HG02763 (cell line): Measurements from ENCODE around the gene LRMDA.
"Not testable (repeated sequence)": the region's sequence is repeated elsewhere in the genome, so short reads cannot be mapped to it uniquely, and the experiment has no call there.

Source experiments
- ATAC-seq: cut with Tn5 transposase; IDR thresholded peaks from one replicate; pipeline ENCODE4 v1.9.1; 2021; ENCODE audit warnings: mild to moderate bottlenecking, moderate library complexity; ENCODE audit not compliant: unreplicated experiment

LRMDA gene

GRCh38 chr10:75726522-75727483 lies 295.4 kb downstream of the LRMDA start:
- ATAC-seq = no peak

GRCh38 chr10:75730847-75731246 lies 299.4 kb downstream of the LRMDA start:
- no peak for ATAC-seq

DNA sequence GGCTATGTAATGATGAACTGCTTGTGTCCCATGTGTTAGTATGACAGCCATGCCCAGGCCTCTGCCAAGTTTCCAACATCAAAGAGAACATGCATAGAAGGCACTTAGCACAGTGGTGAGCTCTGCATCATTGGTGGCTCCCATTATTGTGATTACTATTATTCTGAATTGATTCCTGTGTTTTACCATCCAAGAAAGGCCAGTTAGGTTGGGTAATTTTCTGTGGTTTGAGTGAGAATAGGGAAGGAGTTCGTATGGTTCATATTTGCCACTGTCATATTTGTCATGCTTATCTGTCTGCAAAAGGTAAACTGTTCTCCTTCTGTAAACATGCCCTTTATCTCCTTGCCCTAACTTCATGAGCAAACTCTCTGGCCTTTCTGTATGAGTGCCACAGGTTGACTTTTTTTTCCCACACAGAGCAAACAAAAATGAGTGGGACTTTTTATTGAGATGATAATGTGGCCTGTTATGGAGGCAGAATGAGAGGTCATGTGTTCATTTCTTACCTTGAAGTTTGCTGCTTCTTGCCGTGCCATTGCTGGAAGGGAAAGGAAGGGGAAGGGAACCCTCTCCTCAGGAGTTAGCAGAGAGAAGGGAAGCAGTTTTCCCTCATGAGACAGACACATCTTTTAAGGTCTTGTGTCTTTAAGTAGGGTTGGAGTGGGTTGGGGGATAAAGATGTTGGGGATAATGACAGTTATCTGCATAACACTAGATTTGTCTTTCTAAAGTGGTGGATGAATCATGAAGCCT lies 301.9 kb downstream of the LRMDA start:
- no peak for ATAC-seq

DNA sequence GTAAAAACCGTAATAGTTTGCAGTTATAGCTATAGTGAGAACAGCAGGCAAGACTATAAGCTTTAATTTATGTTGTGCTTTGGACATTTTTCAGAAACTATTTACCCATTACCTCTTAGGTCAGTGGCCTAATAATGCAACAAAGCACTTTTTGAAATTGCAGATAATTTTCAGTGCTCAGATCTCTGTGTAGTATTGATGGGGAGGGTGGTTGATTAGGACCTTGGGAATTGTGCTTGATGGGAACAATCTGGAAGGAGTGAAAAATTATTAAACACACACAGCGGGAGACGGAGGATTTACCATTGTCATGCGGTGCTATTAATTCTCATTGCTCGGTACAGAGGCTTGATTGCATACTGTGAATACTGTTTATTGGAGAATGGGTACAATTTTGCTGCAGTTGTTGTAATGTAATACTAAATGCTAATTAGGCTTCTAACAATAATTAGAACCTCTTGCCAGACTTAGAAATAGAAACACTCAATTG lies 304.8 kb downstream of the LRMDA start:
- no peak for ATAC-seq

- no peak for ATAC-seq
Measured at GRCh38 chr10:75736889-75737579, 305.6 kb downstream of the LRMDA start.

- no peak for ATAC-seq
Measured at GRCh38 chr10:75737580-75737949, 306.1 kb downstream of the LRMDA start.

GRCh38 chr10:75738924-75739323 lies 307.5 kb downstream of the LRMDA start:
- no peak for ATAC-seq

GRCh38 chr10:75739414-75740143 lies 308.2 kb downstream of the LRMDA start:
- ATAC-seq = no peak

GRCh38 chr10:75740541-75740940 lies 309.1 kb downstream of the LRMDA start:
- ATAC-seq = no peak

GRCh38 chr10:75742355-75742754 lies 310.9 kb downstream of the LRMDA start:
- ATAC-seq = no peak

DNA sequence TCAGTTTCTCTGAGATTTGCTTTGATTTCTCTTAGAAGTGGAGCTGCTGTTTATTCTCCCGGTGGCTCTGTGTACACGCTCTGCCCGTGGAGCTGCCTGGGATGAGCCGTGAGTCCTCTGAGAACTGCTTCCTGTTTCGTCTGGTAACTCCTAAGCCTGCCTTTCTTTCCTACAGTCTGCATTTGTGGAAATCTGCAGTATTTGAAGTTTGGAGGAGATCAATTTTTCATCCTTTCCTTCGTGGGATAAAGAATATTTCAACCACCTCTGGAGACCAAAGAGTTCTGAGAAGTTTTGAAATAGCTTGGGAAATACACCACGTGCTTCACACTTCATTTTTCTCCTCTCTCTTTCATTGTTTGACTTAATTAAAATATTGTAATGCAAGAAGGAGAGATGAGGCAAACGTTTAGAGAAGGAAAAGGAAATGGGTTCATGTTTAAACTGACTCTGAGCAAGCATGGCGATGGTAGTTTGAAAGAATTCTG lies 311.9 kb downstream of the LRMDA start:
- ATAC-seq = no peak

DNA sequence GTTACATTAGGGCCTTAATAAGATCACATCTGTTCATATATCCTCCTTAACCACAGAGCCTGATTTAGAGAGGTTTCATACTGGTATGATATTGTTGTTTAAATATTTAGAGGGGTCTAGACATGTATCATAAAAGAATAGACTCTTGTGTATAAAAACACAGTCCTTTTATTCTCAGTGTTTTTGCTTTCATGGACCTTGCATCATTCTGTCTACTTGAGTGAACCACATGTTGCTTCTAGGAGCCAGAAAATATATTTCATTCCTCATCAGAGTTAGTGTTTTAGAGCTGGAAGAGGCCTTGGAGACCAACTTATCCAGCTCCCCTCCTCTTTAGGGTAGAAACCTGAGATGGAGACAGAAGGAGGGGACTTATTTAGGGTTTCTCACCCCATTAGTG lies 312.8 kb downstream of the LRMDA start:
- no peak for ATAC-seq

GRCh38 chr10:75746356-75746755 lies 314.9 kb downstream of the LRMDA start:
- ATAC-seq = no peak

- not testable (repeated sequence) for ATAC-seq
Measured at GRCh38 chr10:75750093-75750875, 318.9 kb downstream of the LRMDA start.

- no peak for ATAC-seq
Measured at GRCh38 chr10:75751232-75751631, 319.8 kb downstream of the LRMDA start.

- no peak for ATAC-seq
Measured at GRCh38 chr10:75753621-75754020, 322.2 kb downstream of the LRMDA start.

- ATAC-seq = no peak
Measured at GRCh38 chr10:75754096-75754831, 322.8 kb downstream of the LRMDA start.

DNA sequence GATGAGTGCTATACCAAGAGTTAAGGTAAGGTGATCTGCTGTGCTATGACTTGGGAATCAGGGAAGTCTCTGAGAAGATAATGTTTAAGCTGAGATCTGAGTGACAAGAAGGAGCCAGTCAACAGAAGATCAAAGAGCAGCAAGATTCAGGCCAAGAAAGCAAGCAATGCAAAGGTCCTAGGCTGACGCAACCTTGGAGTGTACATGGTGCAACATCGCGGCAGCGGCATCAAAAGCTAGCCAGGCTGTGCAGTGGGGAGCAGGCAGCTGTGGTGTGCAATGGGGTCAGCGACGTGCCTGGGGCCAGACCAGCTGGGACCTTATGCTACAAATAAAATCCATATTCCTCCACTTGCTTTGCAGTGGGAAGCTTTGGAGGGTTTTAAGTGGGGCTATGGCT lies 324.1 kb downstream of the LRMDA start:
- no peak for ATAC-seq

DNA sequence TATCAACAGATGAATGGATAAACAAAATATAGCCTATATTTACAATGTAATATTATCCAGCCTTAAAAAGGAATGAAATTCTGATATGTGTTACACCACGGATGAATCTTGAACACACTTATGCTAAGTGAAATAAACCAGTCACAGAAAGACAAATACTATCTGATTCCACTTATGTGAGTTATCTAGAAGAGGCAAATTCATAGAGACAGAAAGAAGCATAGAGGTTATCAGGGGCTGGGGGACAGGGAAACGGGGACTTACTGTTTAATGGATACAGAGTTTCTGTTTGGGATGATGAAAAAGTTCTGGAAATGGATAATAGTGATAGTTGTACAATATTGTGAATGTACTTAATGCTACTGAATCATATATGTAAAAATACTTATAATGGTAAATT lies 329.9 kb downstream of the LRMDA start:
- no peak for ATAC-seq
